ENCODE data around the gene NEO1.

The NEO1 gene

GRCh38 chr15:73048624-73049295 lies 3.5 kb upstream of the NEO1 start:
- no peak overlapping the region for H3K27ac Mint-ChIP-seq
- peaks cover 8% of the 10 kb centered on the region for H3K27me3 Mint-ChIP-seq
- no peaks in the 10 kb centered on the region for H3K9me3 Mint-ChIP-seq (ENCODE audit: low read depth)
- H3K4me1 Mint-ChIP-seq (ENCODE audit: low read depth) = peaks cover 11% of the 10 kb centered on the region
- H3K36me3 Mint-ChIP-seq = no peaks in the 10 kb centered on the region
- no peak overlapping the region for H3K4me3 Mint-ChIP-seq

- no peaks in the 10 kb centered on the region for H3K36me3 Mint-ChIP-seq
- no peaks in the 10 kb centered on the region for H3K9me3 Mint-ChIP-seq (ENCODE audit: low read depth)
- H3K4me3 Mint-ChIP-seq = no peak overlapping the region
- peaks cover 8% of the 10 kb centered on the region for H3K27me3 Mint-ChIP-seq
- H3K27ac Mint-ChIP-seq = no peak overlapping the region
- H3K4me1 Mint-ChIP-seq (ENCODE audit: low read depth) = peaks cover 11% of the 10 kb centered on the region
These were observed 2.6 kb upstream of the NEO1 start for GRCh38 chr15:73049564-73050215.

GRCh38 chr15:73050561-73051295 lies 1.5 kb upstream of the NEO1 start:
- Mint-ChIP-seq H3K36me3 (no peaks in the 10 kb centered on the region), H3K4me1 (ENCODE audit: low read depth) (peaks cover 11% of the 10 kb centered on the region), H3K4me3 (peak overlapping the region; percentile 82), H3K9me3 (ENCODE audit: low read depth) (no peaks in the 10 kb centered on the region), H3K27ac (no peak overlapping the region), H3K27me3 (peaks cover 8% of the 10 kb centered on the region)

- H3K36me3 Mint-ChIP-seq = no peaks in the 10 kb centered on the region
- peak overlapping the region; percentile 82 for H3K4me3 Mint-ChIP-seq
- H3K4me1 Mint-ChIP-seq (ENCODE audit: low read depth) = peaks cover 11% of the 10 kb centered on the region
- H3K27me3 Mint-ChIP-seq = peaks cover 8% of the 10 kb centered on the region
- no peak overlapping the region for H3K27ac Mint-ChIP-seq
- no peaks in the 10 kb centered on the region for H3K9me3 Mint-ChIP-seq (ENCODE audit: low read depth)
These were observed 864 bp upstream of the NEO1 start for GRCh38 chr15:73051391-73051806.

GRCh38 chr15:73052653-73053397 lies 562 bp downstream of the NEO1 start:
- Mint-ChIP-seq H3K36me3 (no peaks in the 10 kb centered on the region), H3K27ac (no peak overlapping the region), H3K4me3 (peak overlapping the region; percentile 87), H3K9me3 (ENCODE audit: low read depth) (no peaks in the 10 kb centered on the region), H3K27me3 (peaks cover 6% of the 10 kb centered on the region), H3K4me1 (ENCODE audit: low read depth) (peaks cover 11% of the 10 kb centered on the region)

GRCh38 chr15:73053398-73053723 lies 1.1 kb downstream of the NEO1 start:
- Mint-ChIP-seq H3K27ac (no peak overlapping the region), H3K9me3 (ENCODE audit: low read depth) (no peaks in the 10 kb centered on the region), H3K36me3 (no peaks in the 10 kb centered on the region), H3K4me3 (peak overlapping the region; percentile 87), H3K27me3 (peaks cover 6% of the 10 kb centered on the region), H3K4me1 (ENCODE audit: low read depth) (peaks cover 11% of the 10 kb centered on the region)

GRCh38 chr15:73054417-73054953 lies 2.2 kb downstream of the NEO1 start:
- no peak overlapping the region for H3K27ac Mint-ChIP-seq
- peaks cover 7% of the 10 kb centered on the region for H3K27me3 Mint-ChIP-seq
- no peak overlapping the region for H3K4me3 Mint-ChIP-seq
- peaks cover 11% of the 10 kb centered on the region for H3K4me1 Mint-ChIP-seq (ENCODE audit: low read depth)
- H3K9me3 Mint-ChIP-seq (ENCODE audit: low read depth) = no peaks in the 10 kb centered on the region
- no peaks in the 10 kb centered on the region for H3K36me3 Mint-ChIP-seq

- Mint-ChIP-seq H3K27me3 (peaks cover 4% of the 10 kb centered on the region), H3K9me3 (ENCODE audit: low read depth) (no peaks in the 10 kb centered on the region), H3K27ac (no peak overlapping the region), H3K4me3 (no peak overlapping the region), H3K4me1 (ENCODE audit: low read depth) (peaks cover 7% of the 10 kb centered on the region), H3K36me3 (no peaks in the 10 kb centered on the region)
These were observed 4.2 kb downstream of the NEO1 start for GRCh38 chr15:73056460-73056859.

- Mint-ChIP-seq H3K27me3 (peaks cover 8% of the 10 kb centered on the region), H3K9me3 (ENCODE audit: low read depth) (no peaks in the 10 kb centered on the region), H3K4me1 (ENCODE audit: low read depth) (peaks cover 2% of the 10 kb centered on the region), H3K27ac (no peak overlapping the region), H3K4me3 (no peak overlapping the region), H3K36me3 (no peaks in the 10 kb centered on the region)
These were observed 6.2 kb downstream of the NEO1 start for GRCh38 chr15:73058437-73058836.

- Mint-ChIP-seq H3K4me3 (no peak overlapping the region), H3K4me1 (ENCODE audit: low read depth) (no peaks in the 10 kb centered on the region), H3K27me3 (peaks cover 13% of the 10 kb centered on the region), H3K9me3 (ENCODE audit: low read depth) (no peaks in the 10 kb centered on the region), H3K27ac (no peak overlapping the region), H3K36me3 (no peaks in the 10 kb centered on the region)
These were observed 12.9 kb downstream of the NEO1 start for GRCh38 chr15:73065114-73065513.

- H3K27ac Mint-ChIP-seq = no peak overlapping the region
- no peak overlapping the region for H3K4me3 Mint-ChIP-seq
- no peaks in the 10 kb centered on the region for H3K36me3 Mint-ChIP-seq
- H3K4me1 Mint-ChIP-seq (ENCODE audit: low read depth) = no peaks in the 10 kb centered on the region
- no peaks in the 10 kb centered on the region for H3K9me3 Mint-ChIP-seq (ENCODE audit: low read depth)
- peaks cover 10% of the 10 kb centered on the region for H3K27me3 Mint-ChIP-seq
These were observed 16.8 kb downstream of the NEO1 start for GRCh38 chr15:73069109-73069508.

- Mint-ChIP-seq H3K9me3 (ENCODE audit: low read depth) (no peaks in the 10 kb centered on the region), H3K36me3 (no peaks in the 10 kb centered on the region), H3K4me1 (ENCODE audit: low read depth) (no peaks in the 10 kb centered on the region), H3K27me3 (peaks cover 3% of the 10 kb centered on the region), H3K27ac (no peak overlapping the region), H3K4me3 (no peak overlapping the region)
These were observed 20.6 kb downstream of the NEO1 start for GRCh38 chr15:73072894-73073293.

- H3K4me1 Mint-ChIP-seq (ENCODE audit: low read depth) = no peaks in the 10 kb centered on the region
- no peaks in the 10 kb centered on the region for H3K36me3 Mint-ChIP-seq
- H3K27ac Mint-ChIP-seq = no peak overlapping the region
- no peaks in the 10 kb centered on the region for H3K9me3 Mint-ChIP-seq (ENCODE audit: low read depth)
- H3K4me3 Mint-ChIP-seq = no peak overlapping the region
- H3K27me3 Mint-ChIP-seq = peaks cover 5% of the 10 kb centered on the region
These were observed 22.0 kb downstream of the NEO1 start for GRCh38 chr15:73074241-73074640.

GRCh38 chr15:73075160-73075859 lies 23.0 kb downstream of the NEO1 start:
- H3K4me3 Mint-ChIP-seq = no peak overlapping the region
- H3K9me3 Mint-ChIP-seq (ENCODE audit: low read depth) = no peaks in the 10 kb centered on the region
- no peaks in the 10 kb centered on the region for H3K36me3 Mint-ChIP-seq
- H3K4me1 Mint-ChIP-seq (ENCODE audit: low read depth) = no peaks in the 10 kb centered on the region
- peaks cover 5% of the 10 kb centered on the region for H3K27me3 Mint-ChIP-seq
- H3K27ac Mint-ChIP-seq = no peak overlapping the region

Measured in activated naive CD8-positive, alpha-beta T cell (primary cell).